Measurements from ENCODE around the gene ZNF282.

Gene ZNF282

GRCh38 chr7:149180722-149181449 is 14.5 kb upstream of the ZNF282 start:
- TF ChIP-seq CTCF (IDR thresholded peaks at IDR 0.05) = no peak
- Histone ChIP-seq H3K9me3 (no peaks in the 10 kb centered on the region), H3K27ac (peak overlapping the region; percentile 39), H3K4me3 (ENCODE audit: low read depth in 1 of 2, low read length in 1 of 2) (no peak overlapping the region), H3K27me3 (no peaks in the 10 kb centered on the region), H3K4me1 (ENCODE audit: control insufficient read depth in 1 of 2, insufficient read depth in 1 of 2, low read depth in 1 of 2, low read length in 1 of 2) (peaks cover 11 to 16% of the 10 kb centered on the region in 2 experiments), H3K36me3 (peaks cover 57% of the 10 kb centered on the region)

- H3K4me3 ChIP-seq (ENCODE audit: low read depth in 1 of 2, low read length in 1 of 2) = no peak overlapping the region
- no peak for TF ChIP-seq CTCF (IDR thresholded peaks at IDR 0.05)
- H3K9me3 ChIP-seq = no peaks in the 10 kb centered on the region
- H3K4me1 ChIP-seq (ENCODE audit: control insufficient read depth in 1 of 2, insufficient read depth in 1 of 2, low read depth in 1 of 2, low read length in 1 of 2) = peaks cover 11 to 16% of the 10 kb centered on the region in 2 experiments
- peak overlapping the region; percentile 39 for H3K27ac ChIP-seq
- no peaks in the 10 kb centered on the region for H3K27me3 ChIP-seq
- peaks cover 54% of the 10 kb centered on the region for H3K36me3 ChIP-seq
Observed at GRCh38 chr7:149181450-149181790, 13.9 kb upstream of the ZNF282 start.

- H3K9me3 ChIP-seq = no peaks in the 10 kb centered on the region
- no peaks in the 10 kb centered on the region for H3K27me3 ChIP-seq
- no peak overlapping the region for H3K27ac ChIP-seq
- peaks cover 19 to 20% of the 10 kb centered on the region in 2 experiments for H3K4me1 ChIP-seq (ENCODE audit: control insufficient read depth in 1 of 2, insufficient read depth in 1 of 2, low read depth in 1 of 2, low read length in 1 of 2)
- no peak overlapping the region for H3K4me3 ChIP-seq (ENCODE audit: low read depth in 1 of 2, low read length in 1 of 2)
- H3K36me3 ChIP-seq = peaks cover 25% of the 10 kb centered on the region
- TF ChIP-seq CTCF (IDR thresholded peaks at IDR 0.05) = no peak
Observed at GRCh38 chr7:149184274-149184673, 11.1 kb upstream of the ZNF282 start.

GRCh38 chr7:149188213-149188612 is 7.1 kb upstream of the ZNF282 start:
- H3K36me3 ChIP-seq = no peaks in the 10 kb centered on the region
- H3K27ac ChIP-seq = no peak overlapping the region
- H3K4me1 ChIP-seq (ENCODE audit: control insufficient read depth in 1 of 2, insufficient read depth in 1 of 2, low read depth in 1 of 2, low read length in 1 of 2) = peaks cover 23 to 36% of the 10 kb centered on the region in 2 experiments
- H3K9me3 ChIP-seq = no peaks in the 10 kb centered on the region
- no peak for TF ChIP-seq CTCF (IDR thresholded peaks at IDR 0.05)
- H3K27me3 ChIP-seq = no peaks in the 10 kb centered on the region
- H3K4me3 ChIP-seq (ENCODE audit: low read depth in 1 of 2, low read length in 1 of 2) = no peak overlapping the region

- Histone ChIP-seq H3K4me1 (ENCODE audit: control insufficient read depth in 1 of 2, insufficient read depth in 1 of 2, low read depth in 1 of 2, low read length in 1 of 2) (peaks cover 23 to 36% of the 10 kb centered on the region in 2 experiments), H3K27ac (no peak overlapping the region), H3K4me3 (ENCODE audit: low read depth in 1 of 2, low read length in 1 of 2) (no peak overlapping the region), H3K9me3 (no peaks in the 10 kb centered on the region), H3K36me3 (no peaks in the 10 kb centered on the region), H3K27me3 (no peaks in the 10 kb centered on the region)
- TF ChIP-seq CTCF (IDR thresholded peaks at IDR 0.05) = no peak
Observed at GRCh38 chr7:149188637-149189259, 6.6 kb upstream of the ZNF282 start.

All from neutrophil (primary cell).